B cell (primary cell): ENCODE results near the gene GPI. TPM values are rescaled to one million over a fixed set of nuclear protein-coding genes. Genes with fewer than 3 reads are reported as not detected.

Experiments
- ATAC-seq: fragments of 200-7000 bp; cut with Tn5 transposase; one replicate; pipeline ENCODE4 v1.10.0; 2021; ENCODE audit warnings: low read depth, mild to moderate bottlenecking, moderate number of reproducible peaks, moderate library complexity
- CTCF ChIA-PET: fragments of 350-600 bp; sonication (Branson Sonifier 250); formaldehyde crosslinking; loops from one replicate; lab custom pipeline; 2021; ENCODE audit warnings: antibody characterized with exemption, inconsistent platforms; lab: Charles Lee
- POLR2A ChIA-PET: fragments of 350-600 bp; sonication (Branson Sonifier 250); formaldehyde crosslinking; loops from one replicate; lab custom pipeline; 2021; ENCODE audit warnings: antibody characterized with exemption; lab: Charles Lee
- DNase-seq: peaks from one replicate; pipeline ENCODE4 v3.0.0; 2013
- H2AFZ ChIP-seq: 2 replicates; pipeline ENCODE4 v1.6.1; 2012; ENCODE audit warnings: mild to moderate bottlenecking, low read depth, low read length; ENCODE audit not compliant: insufficient read depth, poor library complexity, severe bottlenecking
- H3K27ac ChIP-seq, 2 donors: 1 replicate in 1 of 2; 2 replicates in 1 of 2; pipeline ENCODE4 v1.5.1; 2012 to 2013; ENCODE audit warnings: low read length in 2 of 2, mild to moderate bottlenecking in 2 of 2, moderate library complexity in 1 of 2
- H3K27me3 ChIP-seq, 4 experiments: fragments of 200-600 bp in 1 of 4; sonication (generic) in 1 of 4; replicated peaks in 1 of 4; 1 replicate in 2 of 4; 2 replicates in 2 of 4; pipeline versions ENCODE4 v1.6.1 to v1.7.0; 2013 to 2016; ENCODE audit warnings: low read length in 3 of 4, mild to moderate bottlenecking in 2 of 4, mixed read lengths in 1 of 4, moderate library complexity in 1 of 4; ENCODE audit not compliant: insufficient read depth in 4 of 4, control insufficient read depth in 3 of 4; ENCODE audit errors: control extremely low read depth in 1 of 4
- H3K36me3 ChIP-seq, 2 experiments: replicated peaks in 1 of 2; 1 replicate in 1 of 2; 2 replicates in 1 of 2; pipeline versions ENCODE4 v1.6.1 to v1.7.1; 2013; ENCODE audit warnings: low read length in 1 of 2; ENCODE audit not compliant: insufficient read depth in 2 of 2, control insufficient read depth in 1 of 2; ENCODE audit errors: control extremely low read depth in 1 of 2, extremely low read depth in 1 of 2
- H3K4me1 ChIP-seq, 2 donors: fragments of 200-600 bp in 1 of 2; sonication (generic) in 1 of 2; 1 replicate in 1 of 2; 2 replicates in 1 of 2; pipeline versions ENCODE4 v1.5.1 to v1.6.1; 2013 to 2017; ENCODE audit warnings: low read length in 2 of 2; ENCODE audit not compliant: control insufficient read depth in 2 of 2, insufficient read depth in 2 of 2
- H3K4me2 ChIP-seq: replicated peaks from 2 replicates; pipeline ENCODE3; 2012; ENCODE audit warnings: mild to moderate bottlenecking, low read depth, low read length; ENCODE audit not compliant: poor library complexity, severe bottlenecking
- H3K4me3 ChIP-seq, 5 experiments: fragments of 200-600 bp in 1 of 5; sonication (generic) in 1 of 5; 1 replicate in 3 of 5; 2 replicates in 2 of 5; pipeline versions ENCODE4 v1.5.1 to v1.7.0; 2011 to 2016; ENCODE audit warnings: low read length in 4 of 5, mild to moderate bottlenecking in 4 of 5, low read depth in 2 of 5, control low read depth in 1 of 5, moderate library complexity in 1 of 5; ENCODE audit not compliant: insufficient read depth in 1 of 5; ENCODE audit errors: control extremely low read depth in 1 of 5, extremely low read depth in 1 of 5
- H3K79me2 ChIP-seq: fragments of 200-600 bp; sonication (generic); one replicate; pipeline ENCODE4 v1.6.0; 2016; ENCODE audit warnings: low read length; ENCODE audit not compliant: control insufficient read depth, insufficient read depth
- H3K9ac ChIP-seq: fragments of 200-600 bp; sonication (generic); 2 replicates; pipeline ENCODE4 v1.6.1; 2017; ENCODE audit warnings: mild to moderate bottlenecking, low read length, moderate library complexity
- H3K9me3 ChIP-seq, 3 donors: one replicate each; pipeline versions ENCODE4 v1.6.1 to v1.7.1; 2013; ENCODE audit warnings: low read length in 2 of 3; ENCODE audit not compliant: control insufficient read depth in 2 of 3, insufficient read depth in 1 of 3; ENCODE audit errors: control extremely low read depth in 1 of 3
- H4K20me1 ChIP-seq: 2 replicates; pipeline ENCODE4 v1.6.0; 2012; ENCODE audit warnings: mild to moderate bottlenecking, low read length; ENCODE audit not compliant: insufficient read depth, control insufficient read depth, poor library complexity, severe bottlenecking
- H3K27ac Mint-ChIP-seq: one replicate; pipeline ENCODE4 v1.8.0; 2021; ENCODE audit warnings: mixed read lengths
- H3K27me3 Mint-ChIP-seq: one replicate; pipeline ENCODE4 v1.8.0; 2021; ENCODE audit warnings: mixed read lengths
- H3K4me1 Mint-ChIP-seq: one replicate; pipeline ENCODE4 v1.8.0; 2021; ENCODE audit warnings: mixed read lengths
- H3K4me3 Mint-ChIP-seq: one replicate; pipeline ENCODE4 v1.8.0; 2021; ENCODE audit warnings: mixed read lengths
- H3K9me3 Mint-ChIP-seq: one replicate; pipeline ENCODE4 v1.8.0; 2022; ENCODE audit warnings: mixed read lengths; ENCODE audit not compliant: insufficient read depth
- CTCF ChIP-seq: fragments of 200-600 bp; IDR thresholded peaks from one replicate; pipeline ENCODE4 v1.8.0; 2022; ENCODE audit warnings: antibody characterized with exemption, mild to moderate bottlenecking
- EZH2 ChIP-seq: IDR thresholded peaks from 2 replicates; pipeline ENCODE4 v1.6.1; 2012; ENCODE audit warnings: borderline replicate concordance, low read depth, mild to moderate bottlenecking, moderate library complexity, low read length; ENCODE audit not compliant: insufficient read depth, poor library complexity, severe bottlenecking
- WGBS: methylation state at CpG from one replicate; pipeline ENCODE4 v1.1.5; 2013; ENCODE audit warnings: missing lambda C conversion rate; ENCODE audit not compliant: insufficient coverage; 5-methylcytosine and 5-hydroxymethylcytosine counted together
- intact Hi-C: fragments of 100-400 bp; cut with micrococcal nuclease; formaldehyde crosslinking; loops from one replicate; pipeline ENCODE4 v1.10.0; 2022
- polyA plus RNA-seq: library from polyadenylated mRNA; depleted of rRNA; stranded (reverse); fragments of >200 nt; gene quantifications from 2 replicates; pipeline ENCODE4 v1.2.3, GENCODE V29; 2012
- total RNA-seq, 2 donors: library from RNA; stranded (reverse); fragments of 120-200 nt in 1 of 2; gene quantifications; 1 replicate in 1 of 2; 2 replicates in 1 of 2; pipeline versions ENCODE4 v1.2.3 to v1.2.4, GENCODE V29; 2013 to 2022

GPI gene
- total and polyA plus RNA-seq, 2 donors (not counting 1 experiment from before 2014, with no cell fraction given), result 74.5 to 102 TPM

- peaks cover 0 to 61% of the 10 kb centered on the region in 2 experiments for H3K36me3 ChIP-seq
- Mint-ChIP-seq H3K4me1 (peaks cover 8% of the 10 kb centered on the region), H3K4me3 (no peak overlapping the region), H3K27me3 (no peaks in the 10 kb centered on the region), H3K27ac (peak overlapping the region; percentile 53), H3K9me3 (no peaks in the 10 kb centered on the region)
- H3K4me2 ChIP-seq, result no peak overlapping the region
- no peaks in the 10 kb centered on the region for H3K4me1 ChIP-seq
- no peak for ATAC-seq
- no peaks in the 10 kb centered on the region for H3K27me3 ChIP-seq
- 74% methylated on average over 7 of the region's 7 CpGs for WGBS
- POLR2A ChIA-PET, result no interaction called here
- H3K79me2 ChIP-seq, result peaks cover 12% of the 10 kb centered on the region
- no peak for DNase-seq
- no peak overlapping the region for H2AFZ ChIP-seq
- CTCF ChIA-PET, result no interaction called here
- intact Hi-C loops, result no loop called here
- no peak overlapping the region for H3K9ac ChIP-seq
- peaks cover 15% of the 10 kb centered on the region for H4K20me1 ChIP-seq
- H3K4me3 ChIP-seq, result no peak overlapping the region
- no peak overlapping the region for H3K27ac ChIP-seq
- TF ChIP-seq CTCF, result no peak
- no peak for TF ChIP-seq EZH2
- H3K9me3 ChIP-seq, result peaks cover 0 to 4% (median 0%) of the 10 kb centered on the region in 3 donors
Measured at GRCh38 chr19:34350161-34350561, 14.8 kb upstream of the GPI start.

GRCh38 chr19:34351382-34351826, 13.6 kb upstream of the GPI start:
- no peak for DNase-seq
- no peak overlapping the region for H3K27ac Mint-ChIP-seq
- Histone ChIP-seq H3K27ac (no peak overlapping the region), H3K4me2 (no peak overlapping the region), H3K4me3 (no peak overlapping the region), H2AFZ (no peak overlapping the region), H3K9ac (no peak overlapping the region), H3K36me3 (peaks cover 0 to 55% of the 10 kb centered on the region in 2 experiments), H3K9me3 (no peaks in the 10 kb centered on the region), H3K27me3 (no peaks in the 10 kb centered on the region), H4K20me1 (peaks cover 9% of the 10 kb centered on the region), H3K79me2 (peaks cover 5% of the 10 kb centered on the region), H3K4me1 (no peaks in the 10 kb centered on the region)
- CTCF ChIA-PET, result no interaction called here
- H3K4me3 Mint-ChIP-seq, result no peak overlapping the region
- ATAC-seq, result no peak
- intact Hi-C loops, result no loop called here
- TF ChIP-seq CTCF (no peak), EZH2 (no peak)
- no peaks in the 10 kb centered on the region for H3K27me3 Mint-ChIP-seq
- H3K4me1 Mint-ChIP-seq, result peaks cover 2% of the 10 kb centered on the region
- H3K9me3 Mint-ChIP-seq, result no peaks in the 10 kb centered on the region
- POLR2A ChIA-PET, result no interaction called here
- 88% methylated on average over 2 of the region's 4 CpGs for WGBS
